SK-N-SH treated with all-trans-retinoic acid at 6 μM for 48 hours (cell line): ENCODE data around the gene PRUNE2.

Experiments
- CREB5 ChIP-seq: fragments of 250-450 bp; sonication (Bioruptor Pico); IDR thresholded peaks from 2 replicates; pipeline ENCODE4 v1.5.1; 2020; ENCODE audit warnings: low read depth, mild to moderate bottlenecking, moderate library complexity
- ESRRG ChIP-seq: fragments of 250-450 bp; sonication (Bioruptor Pico); IDR thresholded peaks from 2 replicates; pipeline ENCODE4 v1.6.1; 2021; ENCODE audit warnings: mild to moderate bottlenecking
- ISL1 ChIP-seq: fragments of 250-450 bp; sonication (Bioruptor Pico); IDR thresholded peaks from 2 replicates; pipeline ENCODE4 v2.1.2; 2022; ENCODE audit warnings: mild to moderate bottlenecking, moderate library complexity
- PATZ1 ChIP-seq: fragments of 250-450 bp; sonication (Bioruptor Pico); IDR thresholded peaks from 2 replicates; pipeline ENCODE4 v1.8.0; 2020; ENCODE audit warnings: mild to moderate bottlenecking, moderate library complexity, borderline replicate concordance
- PPARA ChIP-seq: fragments of 250-450 bp; sonication (Bioruptor Pico); IDR thresholded peaks from 2 replicates; pipeline ENCODE4 v1.5.0; 2020; ENCODE audit warnings: mild to moderate bottlenecking, borderline replicate concordance
- RARB ChIP-seq: fragments of 250-450 bp; sonication (Bioruptor Pico); IDR thresholded peaks from 2 replicates; pipeline ENCODE4 v1.8.0; 2021; ENCODE audit warnings: mild to moderate bottlenecking, moderate library complexity
- SNAI2 ChIP-seq: fragments of 250-450 bp; sonication (Bioruptor Pico); IDR thresholded peaks from 2 replicates; pipeline ENCODE4 v1.5.0; 2020; ENCODE audit warnings: mild to moderate bottlenecking, moderate library complexity
- TCF4 ChIP-seq: fragments of 250-450 bp; sonication (Bioruptor Pico); IDR thresholded peaks from 2 replicates; pipeline ENCODE4 v1.8.0; 2021; ENCODE audit warnings: mild to moderate bottlenecking, moderate library complexity, borderline replicate concordance
- ZFP3 ChIP-seq: fragments of 250-450 bp; sonication (Bioruptor Pico); IDR thresholded peaks from 2 replicates; pipeline ENCODE4 v1.5.0; 2020; ENCODE audit warnings: mild to moderate bottlenecking, moderate library complexity
- ZNF565 ChIP-seq: fragments of 450-650 bp; formaldehyde crosslinking; conservative IDR thresholded peaks from 2 replicates; pipeline ENCODE4 v1.5.0; 2020; ENCODE audit warnings: low read depth, mild to moderate bottlenecking, moderate library complexity

- TF ChIP-seq ISL1 (CRISPR knock-in tag) (no peak), TCF4 (CRISPR knock-in tag) (no peak), ZFP3 (no peak), RARB (CRISPR knock-in tag) (no peak), CREB5 (CRISPR knock-in tag) (no peak), PPARA (CRISPR knock-in tag) (no peak), ZNF565 (CRISPR knock-in tag) (no peak), SNAI2 (CRISPR knock-in tag) (no peak), PATZ1 (no peak), ESRRG (no peak)
Observed at GRCh38 chr9:76751001-76751400, 154.9 kb downstream of the PRUNE2 start.
